IMR-90 (cell line): ENCODE measurements around the gene ITPR3. TPM values are rescaled to one million over a fixed set of nuclear protein-coding genes. Genes with fewer than 3 reads are reported as not detected.

Source experiments
- BHLHE40 ChIP-seq: fragments of 150-350 bp; IDR thresholded peaks from 2 replicates; pipeline ENCODE4 v1.6.1; 2016; ENCODE audit warnings: mild to moderate bottlenecking, low read depth, low read length
- POLR2A ChIP-seq: IDR thresholded peaks from 2 replicates; pipeline ENCODE4 v1.6.1; 2012; ENCODE audit warnings: mild to moderate bottlenecking, low read depth, low read length
- polyA plus RNA-seq, 3 experiments: library from polyadenylated mRNA; depleted of rRNA; stranded (reverse); fragments of >200 nt; gene quantifications; 2 replicates each; pipeline ENCODE4 v1.2.3, GENCODE V29; 2012; ENCODE audit warnings: low replicate concordance in 1 of 3
- total RNA-seq: library from RNA; depleted of rRNA; stranded (reverse); fragments of >200 nt; gene quantifications from 2 replicates; pipeline ENCODE4 v1.2.3, GENCODE V29; 2012
- TF ChIP-seq, protein P1 (sequence below): fragments of 150-350 bp; IDR thresholded peaks from 2 replicates; pipeline ENCODE4 v1.6.1; 2016; ENCODE audit warnings: low read depth, mild to moderate bottlenecking, low read length, moderate library complexity, borderline replicate concordance
- TF ChIP-seq, protein P2 (sequence below): fragments of 150-350 bp; IDR thresholded peaks from 2 replicates; pipeline ENCODE4 v1.6.1; 2017; ENCODE audit warnings: mild to moderate bottlenecking, antibody characterized with exemption, low read length, low read depth

The ITPR3 gene
- total and polyA plus RNA-seq, 2 of the 4 experiments (the other 2 are of a cell fraction): 1.6 to 3.7 TPM

DNA sequence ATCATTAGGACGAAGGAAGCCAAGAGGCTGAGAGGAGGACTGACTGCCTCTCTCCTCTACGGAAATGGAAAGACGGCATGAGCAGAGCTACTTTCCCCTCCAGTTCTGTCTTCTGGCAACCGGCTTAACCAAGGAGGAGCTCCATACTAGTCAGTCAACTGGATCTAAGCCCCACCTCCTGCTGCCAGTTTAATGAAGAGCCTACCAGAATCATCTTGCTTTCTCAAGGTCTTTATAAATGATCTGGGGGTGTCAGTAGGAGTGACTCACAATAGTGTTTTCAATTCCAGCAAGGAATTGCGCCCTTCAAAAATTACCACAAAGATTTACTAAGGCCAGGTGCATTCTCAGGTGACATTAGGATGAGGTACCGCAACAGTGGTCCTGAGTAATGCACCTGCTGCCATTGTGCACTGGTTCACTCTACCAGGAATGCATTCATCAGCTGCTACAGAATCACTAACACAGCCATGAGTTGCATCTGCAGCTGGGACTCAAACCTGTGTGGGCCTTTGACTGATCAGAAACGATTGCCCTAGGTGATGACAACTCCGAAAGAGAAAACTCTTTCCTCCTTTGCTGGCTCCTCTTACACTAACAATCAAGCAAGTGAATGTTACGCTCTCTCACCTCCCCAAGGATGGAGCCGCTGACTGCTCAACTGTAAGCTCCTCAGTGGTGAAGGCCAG, 87.5 kb downstream of the ITPR3 start (continued):
- TF ChIP-seq, protein P1, sequence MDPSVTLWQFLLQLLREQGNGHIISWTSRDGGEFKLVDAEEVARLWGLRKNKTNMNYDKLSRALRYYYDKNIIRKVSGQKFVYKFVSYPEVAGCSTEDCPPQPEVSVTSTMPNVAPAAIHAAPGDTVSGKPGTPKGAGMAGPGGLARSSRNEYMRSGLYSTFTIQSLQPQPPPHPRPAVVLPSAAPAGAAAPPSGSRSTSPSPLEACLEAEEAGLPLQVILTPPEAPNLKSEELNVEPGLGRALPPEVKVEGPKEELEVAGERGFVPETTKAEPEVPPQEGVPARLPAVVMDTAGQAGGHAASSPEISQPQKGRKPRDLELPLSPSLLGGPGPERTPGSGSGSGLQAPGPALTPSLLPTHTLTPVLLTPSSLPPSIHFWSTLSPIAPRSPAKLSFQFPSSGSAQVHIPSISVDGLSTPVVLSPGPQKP: no peak
- TF ChIP-seq, protein P2, sequence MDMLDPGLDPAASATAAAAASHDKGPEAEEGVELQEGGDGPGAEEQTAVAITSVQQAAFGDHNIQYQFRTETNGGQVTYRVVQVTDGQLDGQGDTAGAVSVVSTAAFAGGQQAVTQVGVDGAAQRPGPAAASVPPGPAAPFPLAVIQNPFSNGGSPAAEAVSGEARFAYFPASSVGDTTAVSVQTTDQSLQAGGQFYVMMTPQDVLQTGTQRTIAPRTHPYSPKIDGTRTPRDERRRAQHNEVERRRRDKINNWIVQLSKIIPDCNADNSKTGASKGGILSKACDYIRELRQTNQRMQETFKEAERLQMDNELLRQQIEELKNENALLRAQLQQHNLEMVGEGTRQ: no peak
- no peak for TF ChIP-seq BHLHE40
- no peak for TF ChIP-seq POLR2A
